HG03442 (cell line): Measurements from ENCODE around the gene PPP4C.

ENCODE experiments used
- ATAC-seq: cut with Tn5 transposase; IDR thresholded peaks from one replicate; pipeline ENCODE4 v1.9.1; 2021; ENCODE audit warnings: mild to moderate bottlenecking, moderate library complexity; ENCODE audit not compliant: unreplicated experiment

Gene PPP4C

DNA sequence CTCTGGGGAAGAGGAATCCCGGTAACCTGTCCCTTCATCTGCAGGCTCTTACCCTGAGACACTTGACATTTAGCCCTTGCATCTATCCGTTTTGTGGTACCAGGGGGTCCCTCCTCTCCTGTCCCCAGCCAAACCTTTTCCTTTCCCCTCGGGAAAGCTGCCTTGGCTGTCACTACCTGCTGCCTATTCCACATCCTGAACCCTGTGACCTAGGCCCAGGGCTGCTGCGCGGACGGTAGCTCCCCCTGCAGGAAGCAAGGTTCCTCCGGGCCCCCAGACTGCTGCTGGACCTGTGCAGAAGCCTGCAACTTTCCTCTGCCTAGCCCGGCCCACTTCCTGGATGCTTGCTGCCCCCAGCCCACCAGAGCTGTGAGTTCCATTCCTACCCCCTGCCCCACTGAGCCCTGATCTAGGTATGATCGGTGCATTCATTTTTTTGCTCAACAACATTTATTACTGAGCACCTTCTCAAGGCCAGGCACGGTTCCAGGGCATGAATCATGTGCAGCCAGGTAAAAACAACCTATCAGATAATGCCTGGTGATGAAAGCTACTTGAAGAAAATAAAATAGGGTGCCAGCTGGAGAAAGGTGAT is 20.7 kb upstream of the PPP4C start:
- no peak for ATAC-seq

DNA sequence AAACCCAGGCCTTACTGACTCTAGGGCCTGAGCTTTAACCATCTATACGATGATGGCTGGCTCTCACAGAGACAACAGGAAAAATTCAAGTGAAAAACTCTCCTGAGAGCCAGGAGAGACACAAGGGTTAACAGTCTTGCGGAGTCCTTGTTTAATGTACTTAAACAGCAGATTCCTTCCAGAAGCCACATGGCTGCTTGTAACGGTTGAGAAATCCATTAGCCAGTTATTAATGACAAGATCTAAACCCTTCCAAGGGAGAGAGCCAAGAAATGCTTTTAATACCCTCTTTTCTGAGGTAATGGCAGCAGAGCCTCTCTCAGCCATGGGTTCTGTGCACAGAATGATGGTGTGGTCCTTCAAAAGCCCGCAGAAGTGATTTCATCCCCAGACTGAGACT is 15.4 kb upstream of the PPP4C start:
- no peak for ATAC-seq

DNA sequence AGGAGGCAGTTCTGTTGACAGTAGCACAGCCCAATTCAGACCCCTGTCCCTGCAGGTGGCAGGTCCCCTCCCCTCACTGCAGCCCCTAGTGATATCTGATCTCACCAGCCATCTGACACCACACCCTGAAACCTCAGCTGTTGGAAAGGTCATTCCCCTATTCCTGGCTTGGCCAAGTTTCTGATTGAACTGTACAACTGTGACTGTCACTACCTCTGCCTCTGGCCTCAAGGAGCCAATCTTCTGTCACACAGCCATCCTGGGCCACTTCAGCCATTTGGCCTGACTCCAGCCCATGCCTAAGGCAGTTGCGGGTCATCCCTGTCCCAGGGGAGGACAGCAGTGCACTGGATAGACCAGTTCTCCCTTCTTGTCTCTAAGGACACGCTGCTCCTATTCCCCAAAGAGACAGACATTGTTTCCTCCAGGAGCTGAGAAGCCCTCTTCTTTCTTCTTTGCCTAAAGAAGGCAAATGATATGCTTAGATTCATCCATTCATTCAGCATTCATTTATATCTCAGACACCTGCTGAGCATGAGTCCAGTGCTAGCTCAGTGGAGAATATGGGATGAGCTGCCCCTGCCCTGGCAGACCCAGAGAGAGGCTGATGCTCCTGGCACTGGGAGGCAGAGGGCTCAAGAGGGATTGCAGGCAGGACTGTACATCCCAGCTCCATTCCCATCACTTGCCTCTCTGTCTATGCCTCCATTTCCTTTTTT is 14.8 kb upstream of the PPP4C start:
- no peak for ATAC-seq

DNA sequence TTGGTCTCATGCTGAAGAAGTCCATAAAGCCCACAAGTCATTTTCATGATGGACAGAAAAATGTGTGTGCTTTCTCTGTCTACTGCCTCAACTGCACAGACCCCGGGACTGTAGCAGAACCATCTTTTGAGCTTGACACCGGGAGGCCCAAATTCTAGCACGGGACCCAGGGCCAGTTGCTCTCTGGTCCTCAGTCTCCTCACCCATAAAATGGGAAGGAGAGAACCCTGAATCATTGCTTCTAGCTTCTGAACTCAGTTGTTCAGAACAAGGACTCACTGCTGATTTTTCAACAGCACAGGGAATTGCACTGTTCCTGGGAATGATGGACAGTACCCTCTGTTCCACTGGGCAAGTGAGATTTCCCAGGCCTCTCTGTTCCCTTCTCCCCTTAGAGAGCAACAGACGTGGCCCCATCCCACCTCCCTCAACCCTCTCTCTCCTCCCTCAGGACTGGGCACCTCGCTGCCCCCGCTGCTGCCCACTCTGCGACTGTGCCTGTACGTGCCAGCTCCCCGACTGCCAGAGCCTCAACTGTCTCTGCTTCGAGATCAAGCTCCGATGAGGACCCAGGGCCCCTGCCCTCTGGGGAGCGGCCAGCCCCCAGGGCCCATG is 12.4 kb upstream of the PPP4C start:
- ATAC-seq, result no peak

DNA sequence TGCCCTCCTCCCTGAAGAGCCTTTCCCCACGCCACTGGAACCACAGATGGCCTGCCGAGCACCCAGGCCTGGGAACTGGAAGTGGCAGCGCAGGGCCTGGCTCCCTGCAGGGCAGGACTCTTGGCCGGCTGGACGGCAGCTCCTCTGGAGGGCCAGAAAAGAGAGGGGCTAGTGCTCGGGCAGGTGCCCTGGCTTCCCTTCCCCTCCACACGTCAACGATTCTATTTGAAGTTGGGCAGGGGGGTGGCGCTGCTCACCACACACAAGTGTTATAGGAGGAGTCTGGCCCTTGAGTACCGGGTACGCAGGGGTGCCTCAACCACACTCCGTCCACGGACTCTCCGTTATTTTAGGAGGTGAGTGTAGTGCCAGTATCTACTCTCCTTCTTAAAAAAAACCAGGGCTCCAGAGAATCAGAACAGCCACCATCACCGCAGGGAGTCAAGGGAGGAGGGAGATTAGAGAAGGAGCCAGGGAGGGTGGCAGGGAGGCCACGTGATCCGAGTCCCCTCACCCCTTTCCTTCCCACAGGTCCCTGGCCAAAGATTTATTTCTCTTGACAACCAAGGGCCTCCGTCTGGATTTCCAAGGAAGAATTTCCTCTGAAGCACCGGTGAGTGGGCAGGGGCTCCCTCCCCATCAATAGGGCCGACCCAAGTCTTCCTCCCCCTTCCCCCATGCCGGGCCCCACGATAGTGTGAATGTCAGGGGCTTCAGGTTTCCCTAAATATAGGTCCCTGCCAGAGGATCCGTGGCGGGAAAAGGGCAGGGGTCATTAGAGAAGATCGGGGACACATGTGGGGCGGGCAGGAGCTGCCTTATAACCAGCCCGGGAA is 11.7 kb upstream of the PPP4C start:
- no peak for ATAC-seq

DNA sequence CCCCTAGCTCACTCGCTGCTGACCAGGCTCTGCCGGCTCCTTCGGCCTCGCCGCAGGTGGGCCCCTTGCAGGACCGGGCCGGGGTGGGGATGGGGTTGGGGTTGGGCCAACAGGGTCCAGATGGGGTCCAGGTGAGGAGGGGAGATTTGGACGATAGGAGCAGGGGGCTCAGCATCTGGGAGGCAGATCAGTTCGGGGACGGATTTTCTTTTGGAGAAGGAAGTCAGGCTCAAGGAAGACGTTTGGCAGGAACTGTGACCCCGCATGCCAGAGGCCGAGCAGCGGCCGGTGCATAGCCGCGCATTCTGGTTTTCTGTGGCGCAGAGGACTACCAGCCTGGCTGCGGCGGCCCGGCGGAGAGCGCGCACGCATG is 11.1 kb upstream of the PPP4C start:
- ATAC-seq, result no peak

DNA sequence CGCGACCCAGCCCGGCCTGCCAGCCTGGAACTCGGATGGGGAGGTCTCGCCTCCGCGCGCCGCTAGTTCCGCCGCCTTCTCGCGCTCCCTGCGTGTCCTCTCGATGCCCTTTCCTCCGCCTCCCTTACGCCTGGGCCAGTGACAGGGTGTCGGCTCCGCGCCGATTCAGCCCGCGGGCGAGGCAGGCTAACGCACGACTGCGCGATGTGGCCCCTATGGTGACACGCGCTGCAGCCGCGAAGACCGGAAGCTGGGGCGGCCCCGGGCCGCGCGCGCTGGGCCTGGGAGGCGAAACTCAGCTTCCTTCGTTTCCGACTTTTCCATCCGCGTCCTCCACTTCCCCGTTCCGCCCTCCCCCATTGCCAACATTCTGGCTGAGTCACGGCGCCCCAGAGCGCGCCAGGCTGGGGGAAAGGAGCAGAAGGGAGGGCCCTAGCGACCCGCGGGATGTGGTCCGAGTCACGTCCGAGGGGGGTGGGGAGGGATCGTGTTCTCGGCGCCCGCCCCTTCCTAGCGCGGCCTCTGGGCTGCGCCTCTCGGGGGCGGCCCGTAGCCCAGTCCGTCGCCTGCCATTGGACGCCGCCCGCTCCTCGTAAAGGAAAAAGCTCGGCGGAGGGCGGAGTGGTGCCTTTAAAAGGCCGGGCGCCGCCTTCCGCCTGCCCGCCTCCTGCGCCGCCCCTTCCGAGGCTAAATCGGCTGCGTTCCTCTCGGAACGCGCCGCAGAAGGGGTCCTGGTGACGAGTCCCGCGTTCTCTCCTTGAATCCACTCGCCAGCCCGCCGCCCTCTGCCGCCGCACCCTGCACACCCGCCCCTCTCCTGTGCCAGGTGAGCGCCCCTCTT is 10.5 kb upstream of the PPP4C start, which contains the start of gene ALDOA:
Gene ALDOA (plus strand): TSS at position 659 of the 841 bp plus-strand sequence. CDS start 1,138 bp downstream, outside the sequence.
- ATAC-seq, result peak; percentile 72

DNA sequence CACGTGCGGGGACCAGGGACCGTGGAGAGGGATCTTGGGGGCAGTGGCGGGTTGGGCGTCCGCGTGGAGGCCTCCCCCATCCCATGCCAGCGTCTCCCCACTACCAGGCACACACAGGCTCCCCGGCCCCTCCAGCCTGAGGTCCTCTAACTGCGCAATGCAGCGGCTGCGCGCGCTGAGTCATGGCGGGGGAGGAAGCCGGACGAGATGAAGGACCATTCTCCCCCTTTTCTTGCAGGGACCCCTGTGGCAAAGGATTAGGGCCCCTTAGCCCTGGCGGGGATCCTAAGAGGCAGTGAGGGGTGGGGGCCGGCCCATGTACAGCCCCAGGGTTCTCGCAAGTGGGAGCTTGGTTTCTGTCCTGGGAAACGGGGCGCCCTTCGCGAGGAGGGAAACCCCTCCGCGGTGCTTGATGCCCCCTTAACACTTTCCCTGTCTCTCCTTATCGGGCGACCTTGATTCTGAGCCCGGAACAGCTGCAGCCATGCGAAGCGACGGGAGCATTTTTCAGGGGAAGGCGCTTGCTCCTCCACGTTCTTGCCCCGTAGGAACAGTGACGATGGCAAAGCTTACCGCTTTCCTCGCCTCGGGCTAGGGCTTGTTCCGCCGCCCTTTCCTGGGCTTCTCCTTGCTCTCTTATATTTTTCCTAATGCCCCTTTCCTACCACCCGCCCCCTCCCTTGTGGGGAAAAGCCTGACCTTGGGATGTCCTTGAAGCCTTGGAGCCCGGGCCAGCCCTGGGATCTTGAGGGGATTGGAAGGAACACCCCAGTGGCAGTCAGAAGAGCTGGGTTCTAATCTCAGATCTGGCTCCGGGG is 9.6 kb upstream of the PPP4C start:
- peak; percentile 1 for ATAC-seq

DNA sequence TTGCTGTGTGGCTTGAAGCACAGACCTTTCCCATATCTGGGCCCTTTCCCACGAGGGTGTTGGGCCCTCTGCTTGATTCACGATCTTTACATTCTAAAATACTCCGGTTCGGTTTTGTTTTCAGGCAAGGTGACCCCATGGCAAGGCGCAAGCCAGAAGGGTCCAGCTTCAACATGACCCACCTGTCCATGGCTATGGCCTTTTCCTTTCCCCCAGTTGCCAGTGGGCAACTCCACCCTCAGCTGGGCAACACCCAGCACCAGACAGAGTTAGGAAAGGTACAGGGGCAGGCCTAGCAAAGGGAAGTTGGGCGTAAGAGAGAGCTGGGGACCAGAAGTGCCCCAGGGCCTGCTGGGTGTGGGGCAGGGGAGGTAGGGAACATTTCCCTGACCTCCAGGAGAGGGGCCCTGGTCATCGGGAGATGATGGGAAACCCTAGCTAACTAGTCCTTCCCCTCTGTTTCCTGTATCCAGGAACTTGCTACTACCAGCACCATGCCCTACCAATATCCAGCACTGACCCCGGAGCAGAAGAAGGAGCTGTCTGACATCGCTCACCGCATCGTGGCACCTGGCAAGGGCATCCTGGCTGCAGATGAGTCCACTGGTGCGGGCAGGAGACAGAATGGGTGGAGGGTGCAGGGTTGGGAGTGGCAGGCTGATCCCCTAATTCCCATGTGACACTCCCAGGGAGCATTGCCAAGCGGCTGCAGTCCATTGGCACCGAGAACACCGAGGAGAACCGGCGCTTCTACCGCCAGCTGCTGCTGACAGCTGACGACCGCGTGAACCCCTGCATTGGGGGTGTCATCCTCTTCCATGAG is 8.8 kb upstream of the PPP4C start:
- no peak for ATAC-seq

DNA sequence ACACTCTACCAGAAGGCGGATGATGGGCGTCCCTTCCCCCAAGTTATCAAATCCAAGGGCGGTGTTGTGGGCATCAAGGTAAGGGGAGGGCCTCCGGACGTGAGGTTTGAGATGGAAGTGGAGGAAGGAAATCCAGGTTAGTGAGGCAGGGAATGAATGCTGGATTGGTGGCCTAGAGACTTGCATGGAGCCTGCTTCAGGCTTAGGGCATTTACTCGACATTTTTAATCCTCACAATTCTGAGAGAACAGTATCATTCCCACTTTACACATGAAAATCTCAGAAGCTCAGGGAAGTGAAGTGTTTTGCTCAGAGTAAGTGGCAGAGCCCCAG is 8.2 kb upstream of the PPP4C start:
- no peak for ATAC-seq

DNA sequence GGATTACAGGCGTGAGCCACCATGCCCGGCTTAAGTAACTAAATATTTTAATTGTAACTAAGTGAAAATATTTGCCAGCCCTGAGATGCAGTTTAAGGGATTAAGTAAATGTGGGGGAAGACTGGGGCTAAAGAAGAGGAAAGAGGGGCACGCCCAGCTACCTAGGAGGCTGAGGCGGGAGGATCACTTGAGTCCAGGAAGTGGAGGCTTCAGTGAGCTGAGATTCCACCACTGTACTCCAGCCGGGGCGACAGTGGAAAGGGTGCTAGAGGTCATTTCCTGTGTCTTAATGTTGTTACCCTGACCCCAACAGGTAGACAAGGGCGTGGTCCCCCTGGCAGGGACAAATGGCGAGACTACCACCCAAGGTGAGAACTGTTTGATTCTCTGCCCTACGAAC is 7.5 kb upstream of the PPP4C start:
- no peak for ATAC-seq

DNA sequence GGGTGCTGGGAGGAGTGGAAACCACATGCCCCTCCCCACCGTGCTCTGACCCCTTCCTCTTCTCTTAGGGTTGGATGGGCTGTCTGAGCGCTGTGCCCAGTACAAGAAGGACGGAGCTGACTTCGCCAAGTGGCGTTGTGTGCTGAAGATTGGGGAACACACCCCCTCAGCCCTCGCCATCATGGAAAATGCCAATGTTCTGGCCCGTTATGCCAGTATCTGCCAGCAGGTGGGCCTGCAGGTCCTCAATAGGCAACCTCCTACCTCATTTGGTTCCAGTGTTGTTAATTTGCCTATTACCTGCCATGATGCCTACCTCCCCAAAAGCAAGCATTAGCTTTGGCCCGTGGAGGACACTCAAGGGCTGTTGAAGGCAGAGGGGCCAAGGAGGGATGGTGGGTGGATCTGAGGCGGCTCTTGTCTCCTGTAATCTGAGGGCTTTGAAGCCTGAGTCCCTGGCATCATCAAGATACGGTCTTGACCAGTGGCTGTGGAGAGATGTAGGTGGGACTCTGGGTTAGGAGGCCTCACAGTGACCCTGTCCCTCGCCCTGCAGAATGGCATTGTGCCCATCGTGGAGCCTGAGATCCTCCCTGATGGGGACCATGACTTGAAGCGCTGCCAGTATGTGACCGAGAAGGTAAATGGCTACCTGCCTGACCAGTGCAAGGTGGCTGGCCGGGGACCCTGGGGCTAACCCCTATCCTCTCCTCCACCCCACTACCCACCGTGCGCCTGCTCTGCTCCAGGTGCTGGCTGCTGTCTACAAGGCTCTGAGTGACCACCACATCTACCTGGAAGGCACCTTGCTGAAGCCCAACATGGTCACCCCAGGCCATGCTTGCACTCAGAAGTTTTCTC is 6.8 kb upstream of the PPP4C start:
- no peak for ATAC-seq

DNA sequence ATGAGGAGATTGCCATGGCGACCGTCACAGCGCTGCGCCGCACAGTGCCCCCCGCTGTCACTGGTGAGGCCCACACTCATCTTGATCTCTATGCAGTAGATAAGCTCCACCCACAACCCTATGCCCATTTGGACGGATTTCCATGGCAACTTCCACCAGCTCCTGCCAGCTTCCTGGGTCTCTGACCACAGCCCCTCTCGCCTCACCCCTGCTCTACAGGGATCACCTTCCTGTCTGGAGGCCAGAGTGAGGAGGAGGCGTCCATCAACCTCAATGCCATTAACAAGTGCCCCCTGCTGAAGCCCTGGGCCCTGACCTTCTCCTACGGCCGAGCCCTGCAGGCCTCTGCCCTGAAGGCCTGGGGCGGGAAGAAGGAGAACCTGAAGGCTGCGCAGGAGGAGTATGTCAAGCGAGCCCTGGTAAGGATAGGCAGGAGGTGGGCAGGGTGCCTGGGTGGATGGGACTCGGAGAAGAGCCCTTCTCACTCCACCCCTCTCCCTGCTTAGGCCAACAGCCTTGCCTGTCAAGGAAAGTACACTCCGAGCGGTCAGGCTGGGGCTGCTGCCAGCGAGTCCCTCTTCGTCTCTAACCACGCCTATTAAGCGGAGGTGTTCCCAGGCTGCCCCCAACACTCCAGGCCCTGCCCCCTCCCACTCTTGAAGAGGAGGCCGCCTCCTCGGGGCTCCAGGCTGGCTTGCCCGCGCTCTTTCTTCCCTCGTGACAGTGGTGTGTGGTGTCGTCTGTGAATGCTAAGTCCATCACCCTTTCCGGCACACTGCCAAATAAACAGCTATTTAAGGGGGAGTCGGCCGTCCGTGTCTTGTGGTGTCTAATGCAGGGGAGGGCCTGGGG is 6.0 kb upstream of the PPP4C start:
- no peak for ATAC-seq

DNA sequence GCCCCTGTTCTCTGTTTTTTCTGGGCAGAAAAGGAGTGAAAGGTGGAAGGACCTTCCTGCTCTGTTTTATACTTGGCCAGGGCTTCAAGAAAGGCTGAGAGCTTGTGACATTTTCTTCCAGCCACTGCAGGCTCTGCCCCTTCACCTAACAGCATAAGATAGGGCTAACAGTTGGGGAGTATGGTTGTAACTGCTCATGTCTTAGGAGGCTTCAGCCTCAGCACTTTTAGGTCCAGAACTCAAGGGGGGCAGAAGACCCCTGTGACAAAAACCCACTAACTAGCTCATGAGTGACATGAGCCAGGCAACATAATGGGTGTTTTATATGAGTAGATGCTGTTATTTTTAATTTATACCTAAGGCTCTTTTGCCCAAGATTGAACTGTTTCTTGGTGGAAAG is 5.3 kb upstream of the PPP4C start:
- no peak for ATAC-seq

DNA sequence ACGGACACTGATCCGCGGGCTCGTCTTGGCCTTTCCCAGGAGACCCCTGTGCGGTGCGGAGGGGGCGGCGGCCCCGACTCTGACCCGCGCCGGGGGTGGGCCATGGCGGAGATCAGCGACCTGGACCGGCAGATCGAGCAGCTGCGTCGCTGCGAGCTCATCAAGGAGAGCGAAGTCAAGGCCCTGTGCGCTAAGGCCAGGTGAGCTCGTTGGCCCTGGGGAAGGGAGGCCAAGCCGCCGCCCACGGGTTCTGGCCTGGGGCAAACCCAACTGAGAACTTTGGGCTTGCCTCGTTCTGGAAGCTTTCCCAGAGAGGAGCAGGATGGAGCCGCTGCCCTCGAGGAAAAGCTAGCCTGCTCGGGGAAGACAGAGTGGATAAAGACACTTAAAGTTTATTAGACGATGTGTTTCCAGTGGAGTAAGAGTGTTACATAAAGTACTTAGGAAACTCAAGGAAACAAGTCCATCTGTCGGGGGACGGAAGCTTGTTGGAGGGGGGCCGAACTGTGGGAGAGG is 540 bp downstream of the PPP4C start:
- peak; percentile 30 for ATAC-seq

DNA sequence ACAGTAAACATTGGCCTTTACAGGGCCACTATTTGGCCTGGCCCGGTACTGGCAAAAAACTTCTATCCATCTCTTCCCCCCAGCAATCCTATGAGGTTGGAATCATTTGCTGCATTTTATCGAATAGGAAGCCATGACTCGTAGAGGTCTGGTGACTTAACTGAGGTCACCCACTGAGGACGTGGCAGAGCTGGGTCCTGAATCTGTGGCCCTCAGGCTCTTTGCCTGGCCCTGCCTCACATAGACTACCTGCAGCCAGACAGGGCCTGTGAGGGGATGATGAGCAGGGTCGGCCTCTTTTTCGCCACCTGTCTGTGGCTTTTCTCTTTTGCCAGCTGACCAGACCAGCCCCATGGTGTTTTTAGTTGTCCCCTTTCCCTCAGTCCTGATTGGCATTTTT is 1.9 kb downstream of the PPP4C start:
- ATAC-seq, result no peak

DNA sequence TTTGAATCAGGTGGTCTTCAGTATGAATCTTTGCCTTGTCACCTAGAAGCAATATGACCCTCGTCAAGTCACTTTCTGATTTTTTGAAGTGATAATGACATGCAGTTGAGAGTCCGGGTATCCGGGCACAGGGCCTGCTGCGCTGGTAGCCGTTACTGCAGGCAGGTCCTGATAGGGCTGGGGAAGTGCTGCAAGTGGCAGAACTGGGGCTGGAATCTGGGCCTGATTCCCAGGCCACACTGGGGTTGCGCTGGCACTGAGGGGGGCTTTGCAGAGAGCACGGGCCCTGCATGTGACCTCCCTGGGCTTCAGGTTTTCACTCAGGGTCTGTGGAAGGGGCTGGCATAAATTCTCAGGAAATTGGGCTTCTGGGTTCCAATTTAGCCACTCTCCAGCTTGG is 3.0 kb downstream of the PPP4C start:
- ATAC-seq, result no peak
